H1 (cell line): ENCODE results near the gene GDF15. TPM values are rescaled to one million over a fixed set of nuclear protein-coding genes. Genes with fewer than 3 reads are reported as not detected.
A peak's percentile ranks its signal among the peaks of the same experiment; 100 is the strongest.

ENCODE experiments used
- EGR1 ChIP-seq: IDR thresholded peaks from 2 replicates; pipeline ENCODE4 v1.6.1; 2011; ENCODE audit warnings: low read depth, low read length, borderline replicate concordance
- GABPA ChIP-seq: IDR thresholded peaks from 2 replicates; pipeline ENCODE4 v1.6.1; 2011; ENCODE audit warnings: mild to moderate bottlenecking, low read length, moderate library complexity, borderline replicate concordance; ENCODE audit not compliant: insufficient read depth
- JUN ChIP-seq: IDR thresholded peaks from 2 replicates; pipeline ENCODE4 v1.6.1; 2011; ENCODE audit warnings: low read depth, mild to moderate bottlenecking, improper control_type of control experiment, low read length
- KDM4A ChIP-seq: IDR thresholded peaks from one replicate; pipeline ENCODE4 v1.7.1; 2012; ENCODE audit warnings: low read depth, mild to moderate bottlenecking, moderate library complexity, low read length, inconsistent platforms; ENCODE audit not compliant: severe bottlenecking
- POLR2AphosphoS5 ChIP-seq: IDR thresholded peaks from 2 replicates; pipeline ENCODE4 v1.6.1; 2011; ENCODE audit warnings: low read depth, low read length
- RAD21 ChIP-seq, 2 experiments: IDR thresholded peaks in 1 of 2; conservative IDR thresholded peaks in 1 of 2; 2 replicates each; pipeline ENCODE4 v1.6.1; 2011; ENCODE audit warnings: low read depth in 2 of 2, low read length in 2 of 2, improper control_type of control experiment in 1 of 2, inconsistent platforms in 1 of 2, mild to moderate bottlenecking in 1 of 2, moderate library complexity in 1 of 2
- RBBP5 ChIP-seq: IDR thresholded peaks from 2 replicates; pipeline ENCODE4 v1.7.1; 2012; ENCODE audit warnings: low read depth, mild to moderate bottlenecking, inconsistent platforms, low read length, moderate library complexity, borderline replicate concordance
- SP1 ChIP-seq: IDR thresholded peaks from 2 replicates; pipeline ENCODE4 v1.6.1; 2011; ENCODE audit warnings: low read depth, low read length
- SP4 ChIP-seq: IDR thresholded peaks from 2 replicates; pipeline ENCODE4 v1.6.1; 2012; ENCODE audit warnings: low read length, inconsistent platforms
- SRF ChIP-seq: IDR thresholded peaks from 2 replicates; pipeline ENCODE4 v1.6.1; 2011; ENCODE audit warnings: mild to moderate bottlenecking, low read depth, low read length, moderate library complexity
- TAF7 ChIP-seq: optimal IDR thresholded peaks from 2 replicates; pipeline ENCODE3; 2011; ENCODE audit warnings: low read depth, mild to moderate bottlenecking, inconsistent platforms, low read length, moderate library complexity, borderline replicate concordance
- polyA plus RNA-seq, 7 experiments: library from polyadenylated mRNA; depleted of rRNA in 3 of 7; stranded (reverse) in 5 of 7; unstranded in 2 of 7; fragments of >200 nt in 5 of 7; fragments of 200-250 nt in 2 of 7; gene quantifications; 1 replicate in 5 of 7; 2 replicates in 1 of 7; 4 replicates in 1 of 7; pipeline versions ENCODE4 v1.2.1 to v1.2.3, GENCODE V29; 2011 to 2013; ENCODE audit warnings: missing spikeins in 2 of 7, mixed read lengths in 2 of 7
- total RNA-seq: library from RNA; stranded (reverse); fragmentation: NEBNext Ultra II Directional; extraction: Animal tissue kit (Norgen Biotek cat#: 25700); gene quantifications from 2 replicates; pipeline ENCODE4 v1.2.1, GENCODE V29; 2021
- TF ChIP-seq, protein P1 (sequence below): IDR thresholded peaks from 2 replicates; pipeline ENCODE4 v1.6.1; 2011; ENCODE audit warnings: low read length, improper control_type of control experiment
- TF ChIP-seq, protein P2 (sequence below): IDR thresholded peaks from 2 replicates; pipeline ENCODE4 v1.6.1; 2012; ENCODE audit warnings: inconsistent platforms
- TF ChIP-seq, protein P3 (sequence below): IDR thresholded peaks from 2 replicates; pipeline ENCODE4 v1.6.1; 2012; ENCODE audit warnings: inconsistent platforms

The GDF15 gene
- total and polyA plus RNA-seq, 2 of the 8 experiments (the other 6 are each of a cell fraction or from before 2014, with no cell fraction given): 4.1 to 8.5 TPM

DNA sequence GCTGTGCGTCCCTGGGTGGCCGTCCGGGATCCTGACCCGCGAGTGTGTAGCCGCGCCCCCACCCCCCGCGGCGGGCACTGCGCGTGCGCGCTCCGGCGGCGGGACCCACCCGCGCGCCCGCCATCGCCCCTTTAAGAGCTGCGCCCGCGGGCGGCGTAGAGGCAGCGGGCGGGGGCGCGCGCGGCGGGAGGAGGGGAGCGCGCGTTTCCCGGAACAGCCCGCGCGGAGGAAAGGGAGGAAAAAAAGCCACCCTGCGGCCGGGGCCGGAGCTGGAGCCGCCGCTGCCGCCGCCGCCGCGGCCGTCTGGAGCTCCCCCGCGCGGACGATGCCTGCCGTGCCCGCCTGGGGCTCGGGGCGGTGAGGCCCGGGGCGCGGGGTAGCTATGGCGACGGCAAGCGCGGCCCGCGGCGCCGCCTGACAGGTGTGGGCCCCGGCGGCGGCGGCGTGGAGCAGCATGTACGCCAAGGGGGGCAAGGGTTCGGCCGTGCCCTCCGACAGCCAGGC is 33.3 kb downstream of the GDF15 start, which contains the start of gene SSBP4 (continued):
- 0 out of 2 replicates have a peak, but pooled peaks have one; percentile 37 for TF ChIP-seq GABPA
- TF ChIP-seq KDM4A: peak; percentile 48
- TF ChIP-seq RBBP5: peak; percentile 39; the same call in 1 of the 2 replicates
- peak in 1 of 2 experiments; percentile 37; a peak in 2 of 4 replicates for TF ChIP-seq RAD21 (IDR thresholded peaks at IDR 0.05 in 1 of 2, conservative IDR thresholded peaks at IDR 0.05 in 1 of 2; ENCODE audit: low read depth in 2 of 2, low read length in 2 of 2)
- no peak for TF ChIP-seq SP4
- no peak for TF ChIP-seq TAF7
- TF ChIP-seq, protein P1, sequence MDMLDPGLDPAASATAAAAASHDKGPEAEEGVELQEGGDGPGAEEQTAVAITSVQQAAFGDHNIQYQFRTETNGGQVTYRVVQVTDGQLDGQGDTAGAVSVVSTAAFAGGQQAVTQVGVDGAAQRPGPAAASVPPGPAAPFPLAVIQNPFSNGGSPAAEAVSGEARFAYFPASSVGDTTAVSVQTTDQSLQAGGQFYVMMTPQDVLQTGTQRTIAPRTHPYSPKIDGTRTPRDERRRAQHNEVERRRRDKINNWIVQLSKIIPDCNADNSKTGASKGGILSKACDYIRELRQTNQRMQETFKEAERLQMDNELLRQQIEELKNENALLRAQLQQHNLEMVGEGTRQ: no peak
- TF ChIP-seq JUN: no peak
- no peak for TF ChIP-seq POLR2AphosphoS5
- TF ChIP-seq SRF: 0 out of 2 replicates have a peak, but pooled peaks have one; percentile 12
- TF ChIP-seq, protein P2, sequence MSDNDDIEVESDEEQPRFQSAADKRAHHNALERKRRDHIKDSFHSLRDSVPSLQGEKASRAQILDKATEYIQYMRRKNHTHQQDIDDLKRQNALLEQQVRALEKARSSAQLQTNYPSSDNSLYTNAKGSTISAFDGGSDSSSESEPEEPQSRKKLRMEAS: peak; percentile 85
- TF ChIP-seq, protein P3, sequence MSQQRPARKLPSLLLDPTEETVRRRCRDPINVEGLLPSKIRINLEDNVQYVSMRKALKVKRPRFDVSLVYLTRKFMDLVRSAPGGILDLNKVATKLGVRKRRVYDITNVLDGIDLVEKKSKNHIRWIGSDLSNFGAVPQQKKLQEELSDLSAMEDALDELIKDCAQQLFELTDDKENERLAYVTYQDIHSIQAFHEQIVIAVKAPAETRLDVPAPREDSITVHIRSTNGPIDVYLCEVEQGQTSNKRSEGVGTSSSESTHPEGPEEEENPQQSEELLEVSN: peak; percentile 50; the same call in 1 of the 2 replicates
- TF ChIP-seq EGR1: peak; percentile 39; the same call in 1 of the 2 replicates
- TF ChIP-seq SP1: 0 out of 2 replicates have a peak, but pooled peaks have one; percentile 15
